ENCODE results near the gene FBXL14. TPM values are rescaled to one million over a fixed set of nuclear protein-coding genes. Genes with fewer than 3 reads are reported as not detected.

The FBXL14 gene
- total RNA-seq, 1 experiment from 2014 or later = 19.3 TPM

- no peak overlapping the region for H3K4me3 ChIP-seq (ENCODE audit: low read depth, low read length, poor library complexity, severe bottlenecking)
- H3K9me3 ChIP-seq (ENCODE audit: low read depth, low read length, poor library complexity, severe bottlenecking) = no peaks in the 10 kb centered on the region
- TF ChIP-seq CTCF (conservative IDR thresholded peaks at IDR 0.05; ENCODE audit: low read depth, low read length) (no peak), EZH2 (IDR thresholded peaks at IDR 0.05; ENCODE audit: borderline replicate concordance, low read depth, low read length, poor library complexity, severe bottlenecking) (no peak)
- H3K4me1 ChIP-seq (ENCODE audit: insufficient read depth, low read length, poor library complexity, severe bottlenecking) = peaks cover 3% of the 10 kb centered on the region
- ChIA-PET CTCF (no interaction called here), POLR2A (ENCODE audit: low non-redundant PET) (interaction anchor here (0.5 kb wide), 1 partner anchor 612 kb away, joined by 4 read pairs; no protein-coding TSS in a partner anchor)
- DNase-seq (ENCODE audit: low spot score) = no peak
- intact Hi-C loops (cut with micrococcal nuclease; ENCODE audit: unreplicated experiment) = no loop called here
- no TSS peak for BruUV-seq (replicated peaks)
- H3K27ac ChIP-seq (ENCODE audit: low read depth, low read length, poor library complexity, severe bottlenecking) = no peak overlapping the region
- no peaks in the 10 kb centered on the region for H3K27me3 ChIP-seq (replicated peaks; ENCODE audit: insufficient read depth, low read depth, low read length, poor library complexity)
- no peaks in the 10 kb centered on the region for H3K36me3 ChIP-seq (ENCODE audit: insufficient read depth, low read length, poor library complexity, severe bottlenecking)
Observed at GRCh38 chr12:1565172-1565571, 29.2 kb downstream of the FBXL14 start.

- no peaks in the 10 kb centered on the region for H3K27me3 ChIP-seq (replicated peaks; ENCODE audit: insufficient read depth, low read depth, low read length, poor library complexity)
- H3K36me3 ChIP-seq (ENCODE audit: insufficient read depth, low read length, poor library complexity, severe bottlenecking) = no peaks in the 10 kb centered on the region
- H3K4me1 ChIP-seq (ENCODE audit: insufficient read depth, low read length, poor library complexity, severe bottlenecking) = peaks cover 14% of the 10 kb centered on the region
- intact Hi-C loops (cut with micrococcal nuclease; ENCODE audit: unreplicated experiment) = no loop called here
- BruUV-seq (replicated peaks) = no TSS peak
- CTCF ChIA-PET = no interaction called here
- no peak overlapping the region for H3K4me3 ChIP-seq (ENCODE audit: low read depth, low read length, poor library complexity, severe bottlenecking)
- no peak overlapping the region for H3K27ac ChIP-seq (ENCODE audit: low read depth, low read length, poor library complexity, severe bottlenecking)
- DNase-seq (ENCODE audit: low spot score) = no peak
- POLR2A ChIA-PET (ENCODE audit: low non-redundant PET) = no interaction called here
- H3K9me3 ChIP-seq (ENCODE audit: low read depth, low read length, poor library complexity, severe bottlenecking) = no peaks in the 10 kb centered on the region
- TF ChIP-seq EZH2 (IDR thresholded peaks at IDR 0.05; ENCODE audit: borderline replicate concordance, low read depth, low read length, poor library complexity, severe bottlenecking) = no peak
- TF ChIP-seq CTCF (conservative IDR thresholded peaks at IDR 0.05; ENCODE audit: low read depth, low read length) = no peak
Observed at GRCh38 chr12:1564067-1564466, 30.3 kb downstream of the FBXL14 start.

- ChIA-PET POLR2A (ENCODE audit: low non-redundant PET) (no interaction called here), CTCF (no interaction called here)
- no peak overlapping the region for H3K27ac ChIP-seq (ENCODE audit: low read depth, low read length, poor library complexity, severe bottlenecking)
- TF ChIP-seq EZH2 (IDR thresholded peaks at IDR 0.05; ENCODE audit: borderline replicate concordance, low read depth, low read length, poor library complexity, severe bottlenecking) = no peak
- no peak for TF ChIP-seq CTCF (conservative IDR thresholded peaks at IDR 0.05; ENCODE audit: low read depth, low read length)
- H3K4me3 ChIP-seq (ENCODE audit: low read depth, low read length, poor library complexity, severe bottlenecking) = no peak overlapping the region
- DNase-seq (ENCODE audit: low spot score) = no peak
- no peaks in the 10 kb centered on the region for H3K9me3 ChIP-seq (ENCODE audit: low read depth, low read length, poor library complexity, severe bottlenecking)
- intact Hi-C loops (cut with micrococcal nuclease; ENCODE audit: unreplicated experiment) = no loop called here
- H3K36me3 ChIP-seq (ENCODE audit: insufficient read depth, low read length, poor library complexity, severe bottlenecking) = no peaks in the 10 kb centered on the region
- no TSS peak for BruUV-seq (replicated peaks)
- H3K4me1 ChIP-seq (ENCODE audit: insufficient read depth, low read length, poor library complexity, severe bottlenecking) = peaks cover 15% of the 10 kb centered on the region
- H3K27me3 ChIP-seq (replicated peaks; ENCODE audit: insufficient read depth, low read depth, low read length, poor library complexity) = no peaks in the 10 kb centered on the region
Observed at GRCh38 chr12:1562813-1563407, 31.5 kb downstream of the FBXL14 start.
